NCI-H748 (cell line): ENCODE measurements around the gene MRPL39.
"Not testable (repeated sequence)": the region's sequence is repeated elsewhere in the genome, so short reads cannot be mapped to it uniquely, and the experiment has no call there.

Experiments used
- DNase-seq: peaks from one replicate; lab custom pipeline; 2025; ENCODE audit not compliant: unreplicated experiment; lab: John Stamatoyannopoulos, UW

Gene MRPL39

GRCh38 chr21:25607151-25608043, at the start of gene MRPL39:
Gene MRPL39 (minus strand): TSS chr21:25607481. CDS start chr21:25607475, 6 bp downstream.
- DNase-seq = peak; percentile 91

- no peak for DNase-seq
Observed at GRCh38 chr21:25656412-25656811, 49.1 kb upstream of the MRPL39 start.

- DNase-seq = no peak
Observed at GRCh38 chr21:25649146-25649545, 41.9 kb upstream of the MRPL39 start.

GRCh38 chr21:25647647-25648046, 40.4 kb upstream of the MRPL39 start:
- no peak for DNase-seq

- no peak for DNase-seq
Observed at GRCh38 chr21:25646474-25646873, 39.2 kb upstream of the MRPL39 start.

GRCh38 chr21:25643486-25643885, 36.2 kb upstream of the MRPL39 start:
- no peak for DNase-seq

GRCh38 chr21:25640943-25641292, 33.6 kb upstream of the MRPL39 start:
- DNase-seq = no peak

GRCh38 chr21:25640202-25640942, 33.1 kb upstream of the MRPL39 start:
- DNase-seq = peak; percentile 45

GRCh38 chr21:25639551-25640201, 32.4 kb upstream of the MRPL39 start:
- peak; percentile 40 for DNase-seq

- peak; percentile 41 for DNase-seq
Observed at GRCh38 chr21:25638660-25639550, 31.6 kb upstream of the MRPL39 start, which contains the start of gene JAM2. Gene JAM2 (plus strand): TSS chr21:25639258. CDS start chr21:25639822, 564 bp downstream.

GRCh38 chr21:25637851-25638659, 30.8 kb upstream of the MRPL39 start:
- DNase-seq = peak; percentile 2

- no peak for DNase-seq
Observed at GRCh38 chr21:25636727-25637126, 29.4 kb upstream of the MRPL39 start.

- DNase-seq = no peak
Observed at GRCh38 chr21:25635310-25635709, 28.0 kb upstream of the MRPL39 start.

- no peak for DNase-seq
Observed at GRCh38 chr21:25632296-25632695, 25.0 kb upstream of the MRPL39 start.

GRCh38 chr21:25626757-25627156, 19.5 kb upstream of the MRPL39 start:
- DNase-seq = peak; percentile 34

GRCh38 chr21:25625776-25626555, 18.7 kb upstream of the MRPL39 start:
- DNase-seq = not testable (repeated sequence)

GRCh38 chr21:25625036-25625435, 17.8 kb upstream of the MRPL39 start:
- no peak for DNase-seq

- no peak for DNase-seq
Observed at GRCh38 chr21:25624511-25624910, 17.2 kb upstream of the MRPL39 start.

- DNase-seq = no peak
Observed at GRCh38 chr21:25619198-25619597, 11.9 kb upstream of the MRPL39 start.
